HepG2 (cell line): ENCODE measurements around the gene PRKAR1A. TPM values are rescaled to one million over a fixed set of nuclear protein-coding genes. Genes with fewer than 3 reads are reported as not detected.

Experiments used
- FOXA1 ChIP-seq, 2 experiments: fragments of 450-650 bp in 1 of 2; sonication (generic) in 1 of 2; formaldehyde crosslinking in 1 of 2; IDR thresholded peaks; 2 replicates each; pipeline versions ENCODE4 v1.4.0 to v1.6.1; 2016 to 2020; ENCODE audit warnings: missing genetic modification reagents in 1 of 2
- FOXO1 ChIP-seq: sonication (generic); formaldehyde crosslinking; IDR thresholded peaks from 2 replicates; pipeline ENCODE4 v1.4.0; 2020; ENCODE audit warnings: missing genetic modification reagents
- GABPA ChIP-seq, 2 experiments: IDR thresholded peaks; 2 replicates each; pipeline ENCODE4 v1.6.1; 2011 to 2016; ENCODE audit warnings: low read depth in 2 of 2, low read length in 1 of 2, missing biosample characterization in 1 of 2, missing genetic modification characterization in 1 of 2
- HDAC1 ChIP-seq: sonication (generic); formaldehyde crosslinking; IDR thresholded peaks from 2 replicates; pipeline ENCODE4 v1.5.1; 2020; ENCODE audit warnings: mild to moderate bottlenecking, missing genetic modification reagents
- HNF4G ChIP-seq, 2 experiments: sonication (generic) in 1 of 2; formaldehyde crosslinking in 1 of 2; IDR thresholded peaks; 2 replicates each; pipeline versions ENCODE4 v1.4.0 to v1.6.1; 2011 to 2020; ENCODE audit warnings: borderline replicate concordance in 2 of 2, low read depth in 2 of 2, mild to moderate bottlenecking in 2 of 2, low read length in 1 of 2, missing genetic modification reagents in 1 of 2, moderate library complexity in 1 of 2
- SIN3B ChIP-seq: fragments of 150-350 bp; IDR thresholded peaks from 2 replicates; pipeline ENCODE4 v1.6.1; 2014; ENCODE audit warnings: low read length
- SMYD3 ChIP-seq: sonication (generic); formaldehyde crosslinking; IDR thresholded peaks from 2 replicates; pipeline ENCODE4 v1.8.1; 2023; ENCODE audit warnings: mild to moderate bottlenecking, missing genetic modification reagents
- SP140L ChIP-seq: sonication (generic); formaldehyde crosslinking; IDR thresholded peaks from 2 replicates; pipeline ENCODE4 v1.4.0; 2020; ENCODE audit warnings: missing genetic modification reagents, borderline replicate concordance
- ZKSCAN5 ChIP-seq: sonication (generic); formaldehyde crosslinking; IDR thresholded peaks from 2 replicates; pipeline ENCODE4 v1.5.1; 2020; ENCODE audit warnings: mild to moderate bottlenecking, missing genetic modification reagents
- ZNF556 ChIP-seq: sonication (generic); formaldehyde crosslinking; IDR thresholded peaks from 2 replicates; pipeline ENCODE4 v1.4.0; 2020; ENCODE audit warnings: mild to moderate bottlenecking, missing genetic modification reagents, borderline replicate concordance
- ZNF607 ChIP-seq: sonication (generic); formaldehyde crosslinking; IDR thresholded peaks from 2 replicates; pipeline ENCODE4 v1.5.1; 2020; ENCODE audit warnings: missing genetic modification reagents, mild to moderate bottlenecking, borderline replicate concordance
- polyA plus RNA-seq, 8 experiments: library from polyadenylated mRNA; depleted of rRNA in 3 of 8; stranded (reverse) in 7 of 8; unstranded in 1 of 8; fragments of >200 nt; fragmentation: Illumina TruSeq in 4 of 8; extraction: Trizol in 4 of 8; gene quantifications; 2 replicates each; pipeline versions ENCODE4 v1.2.1 to v1.2.3, GENCODE V29; 2011 to 2016; ENCODE audit warnings: low read depth in 4 of 8, missing spikeins in 1 of 8, mixed read lengths in 1 of 8; ENCODE audit not compliant: insufficient read depth in 1 of 8
- total RNA-seq, 5 experiments: library from RNA; depleted of rRNA; stranded (reverse); fragments of >200 nt; fragmentation: Illumina TruSeq; extraction: Trizol; gene quantifications; 2 replicates each; pipeline ENCODE4 v1.2.3, GENCODE V29; 2016; ENCODE audit warnings: low read depth in 1 of 5
- TF ChIP-seq, protein P1 (sequence below): sonication (generic); formaldehyde crosslinking; IDR thresholded peaks from 2 replicates; pipeline ENCODE4 v1.4.0; 2020; ENCODE audit warnings: missing genetic modification reagents
- TF ChIP-seq, protein P2 (sequence below): IDR thresholded peaks from 2 replicates; pipeline ENCODE4 v1.6.1; 2012; ENCODE audit warnings: low read length, improper control_type of control experiment
- TF ChIP-seq, protein P3 (sequence below): sonication (generic); formaldehyde crosslinking; IDR thresholded peaks from 2 replicates; pipeline ENCODE4 v1.9.0; 2022; ENCODE audit warnings: missing genetic modification reagents, mild to moderate bottlenecking, borderline replicate concordance
- TF ChIP-seq, protein P4 (sequence below): sonication (generic); IDR thresholded peaks from 2 replicates; pipeline ENCODE4 v1.6.1; 2016; ENCODE audit warnings: low read depth, borderline replicate concordance
- TF ChIP-seq, protein P5 (sequence below): IDR thresholded peaks from 2 replicates; pipeline ENCODE4 v1.6.1; 2012; ENCODE audit warnings: low read depth, low read length, improper control_type of control experiment

The PRKAR1A gene
- total and polyA plus RNA-seq, 2 of the 13 experiments (the other 11 are each of a cell fraction or from before 2014, with no cell fraction given): 265 to 266 TPM

DNA sequence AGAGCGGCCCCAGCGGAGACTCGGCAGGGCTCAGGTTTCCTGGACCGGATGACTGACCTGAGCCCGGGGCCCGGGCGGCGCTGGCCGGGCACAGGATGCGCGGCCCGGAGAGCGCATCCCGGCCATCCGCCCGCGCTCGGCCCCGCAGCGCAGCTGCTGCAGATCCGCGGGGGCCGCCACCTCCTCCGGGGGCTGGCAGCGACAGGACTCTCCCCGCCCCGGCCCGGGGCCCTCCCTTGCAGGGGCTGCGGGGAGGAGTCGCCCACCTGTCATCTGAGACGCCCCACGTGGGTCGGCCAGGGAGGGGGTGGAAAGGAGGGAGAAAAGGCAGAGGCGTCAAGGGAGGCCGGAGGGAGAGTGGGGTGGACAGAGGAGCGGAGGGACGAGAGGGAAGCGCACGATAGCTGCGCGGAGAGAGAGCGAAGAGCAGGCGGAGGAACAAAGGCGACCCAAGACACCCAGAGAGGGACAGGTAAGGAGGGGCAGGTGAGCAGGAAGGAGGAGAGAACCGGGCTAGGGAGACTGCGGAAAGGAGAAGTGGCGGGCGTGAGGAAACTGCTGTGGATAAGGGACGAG lies 471 bp upstream of the PRKAR1A start (continued):
- TF ChIP-seq, protein P1, sequence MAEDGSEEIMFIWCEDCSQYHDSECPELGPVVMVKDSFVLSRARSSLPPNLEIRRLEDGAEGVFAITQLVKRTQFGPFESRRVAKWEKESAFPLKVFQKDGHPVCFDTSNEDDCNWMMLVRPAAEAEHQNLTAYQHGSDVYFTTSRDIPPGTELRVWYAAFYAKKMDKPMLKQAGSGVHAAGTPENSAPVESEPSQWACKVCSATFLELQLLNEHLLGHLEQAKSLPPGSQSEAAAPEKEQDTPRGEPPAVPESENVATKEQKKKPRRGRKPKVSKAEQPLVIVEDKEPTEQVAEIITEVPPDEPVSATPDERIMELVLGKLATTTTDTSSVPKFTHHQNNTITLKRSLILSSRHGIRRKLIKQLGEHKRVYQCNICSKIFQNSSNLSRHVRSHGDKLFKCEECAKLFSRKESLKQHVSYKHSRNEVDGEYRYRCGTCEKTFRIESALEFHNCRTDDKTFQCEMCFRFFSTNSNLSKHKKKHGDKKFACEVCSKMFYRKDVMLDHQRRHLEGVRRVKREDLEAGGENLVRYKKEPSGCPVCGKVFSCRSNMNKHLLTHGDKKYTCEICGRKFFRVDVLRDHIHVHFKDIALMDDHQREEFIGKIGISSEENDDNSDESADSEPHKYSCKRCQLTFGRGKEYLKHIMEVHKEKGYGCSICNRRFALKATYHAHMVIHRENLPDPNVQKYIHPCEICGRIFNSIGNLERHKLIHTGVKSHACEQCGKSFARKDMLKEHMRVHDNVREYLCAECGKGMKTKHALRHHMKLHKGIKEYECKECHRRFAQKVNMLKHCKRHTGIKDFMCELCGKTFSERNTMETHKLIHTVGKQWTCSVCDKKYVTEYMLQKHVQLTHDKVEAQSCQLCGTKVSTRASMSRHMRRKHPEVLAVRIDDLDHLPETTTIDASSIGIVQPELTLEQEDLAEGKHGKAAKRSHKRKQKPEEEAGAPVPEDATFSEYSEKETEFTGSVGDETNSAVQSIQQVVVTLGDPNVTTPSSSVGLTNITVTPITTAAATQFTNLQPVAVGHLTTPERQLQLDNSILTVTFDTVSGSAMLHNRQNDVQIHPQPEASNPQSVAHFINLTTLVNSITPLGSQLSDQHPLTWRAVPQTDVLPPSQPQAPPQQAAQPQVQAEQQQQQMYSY (CRISPR knock-in tag): peak; percentile 71; the same call in 1 of the 2 replicates
- TF ChIP-seq ZNF556 (CRISPR knock-in tag) (peak; percentile 94), ZNF607 (CRISPR knock-in tag) (peak; percentile 74; the same call in 1 of the 2 replicates), SMYD3 (CRISPR knock-in tag) (no peak), ZKSCAN5 (CRISPR knock-in tag) (no peak), HNF4G (IDR thresholded peaks at IDR 0.05; ENCODE audit: borderline replicate concordance, low read depth, low read length) (no peak), HNF4G (CRISPR knock-in tag; IDR thresholded peaks at IDR 0.05; ENCODE audit: borderline replicate concordance, low read depth) (peak; percentile 88), HDAC1 (CRISPR knock-in tag) (peak; percentile 95), SP140L (CRISPR knock-in tag) (no peak), FOXA1 (IDR thresholded peaks at IDR 0.05) (no peak), FOXA1 (CRISPR knock-in tag; IDR thresholded peaks at IDR 0.05) (0 out of 2 replicates have a peak, but pooled peaks have one; percentile 0), SIN3B (0 out of 2 replicates have a peak, but pooled peaks have one; percentile 23), FOXO1 (CRISPR knock-in tag) (no peak), GABPA (IDR thresholded peaks at IDR 0.05; ENCODE audit: low read depth, low read length) (no peak; the same call in 1 of the 2 replicates), GABPA (CRISPR knock-in tag; IDR thresholded peaks at IDR 0.05; ENCODE audit: low read depth) (no peak)
- TF ChIP-seq, protein P2, sequence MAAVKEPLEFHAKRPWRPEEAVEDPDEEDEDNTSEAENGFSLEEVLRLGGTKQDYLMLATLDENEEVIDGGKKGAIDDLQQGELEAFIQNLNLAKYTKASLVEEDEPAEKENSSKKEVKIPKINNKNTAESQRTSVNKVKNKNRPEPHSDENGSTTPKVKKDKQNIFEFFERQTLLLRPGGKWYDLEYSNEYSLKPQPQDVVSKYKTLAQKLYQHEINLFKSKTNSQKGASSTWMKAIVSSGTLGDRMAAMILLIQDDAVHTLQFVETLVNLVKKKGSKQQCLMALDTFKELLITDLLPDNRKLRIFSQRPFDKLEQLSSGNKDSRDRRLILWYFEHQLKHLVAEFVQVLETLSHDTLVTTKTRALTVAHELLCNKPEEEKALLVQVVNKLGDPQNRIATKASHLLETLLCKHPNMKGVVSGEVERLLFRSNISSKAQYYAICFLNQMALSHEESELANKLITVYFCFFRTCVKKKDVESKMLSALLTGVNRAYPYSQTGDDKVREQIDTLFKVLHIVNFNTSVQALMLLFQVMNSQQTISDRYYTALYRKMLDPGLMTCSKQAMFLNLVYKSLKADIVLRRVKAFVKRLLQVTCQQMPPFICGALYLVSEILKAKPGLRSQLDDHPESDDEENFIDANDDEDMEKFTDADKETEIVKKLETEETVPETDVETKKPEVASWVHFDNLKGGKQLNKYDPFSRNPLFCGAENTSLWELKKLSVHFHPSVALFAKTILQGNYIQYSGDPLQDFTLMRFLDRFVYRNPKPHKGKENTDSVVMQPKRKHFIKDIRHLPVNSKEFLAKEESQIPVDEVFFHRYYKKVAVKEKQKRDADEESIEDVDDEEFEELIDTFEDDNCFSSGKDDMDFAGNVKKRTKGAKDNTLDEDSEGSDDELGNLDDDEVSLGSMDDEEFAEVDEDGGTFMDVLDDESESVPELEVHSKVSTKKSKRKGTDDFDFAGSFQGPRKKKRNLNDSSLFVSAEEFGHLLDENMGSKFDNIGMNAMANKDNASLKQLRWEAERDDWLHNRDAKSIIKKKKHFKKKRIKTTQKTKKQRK: no peak
- TF ChIP-seq, protein P3, sequence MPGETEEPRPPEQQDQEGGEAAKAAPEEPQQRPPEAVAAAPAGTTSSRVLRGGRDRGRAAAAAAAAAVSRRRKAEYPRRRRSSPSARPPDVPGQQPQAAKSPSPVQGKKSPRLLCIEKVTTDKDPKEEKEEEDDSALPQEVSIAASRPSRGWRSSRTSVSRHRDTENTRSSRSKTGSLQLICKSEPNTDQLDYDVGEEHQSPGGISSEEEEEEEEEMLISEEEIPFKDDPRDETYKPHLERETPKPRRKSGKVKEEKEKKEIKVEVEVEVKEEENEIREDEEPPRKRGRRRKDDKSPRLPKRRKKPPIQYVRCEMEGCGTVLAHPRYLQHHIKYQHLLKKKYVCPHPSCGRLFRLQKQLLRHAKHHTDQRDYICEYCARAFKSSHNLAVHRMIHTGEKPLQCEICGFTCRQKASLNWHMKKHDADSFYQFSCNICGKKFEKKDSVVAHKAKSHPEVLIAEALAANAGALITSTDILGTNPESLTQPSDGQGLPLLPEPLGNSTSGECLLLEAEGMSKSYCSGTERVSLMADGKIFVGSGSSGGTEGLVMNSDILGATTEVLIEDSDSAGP (CRISPR knock-in tag): no peak
- TF ChIP-seq, protein P4, sequence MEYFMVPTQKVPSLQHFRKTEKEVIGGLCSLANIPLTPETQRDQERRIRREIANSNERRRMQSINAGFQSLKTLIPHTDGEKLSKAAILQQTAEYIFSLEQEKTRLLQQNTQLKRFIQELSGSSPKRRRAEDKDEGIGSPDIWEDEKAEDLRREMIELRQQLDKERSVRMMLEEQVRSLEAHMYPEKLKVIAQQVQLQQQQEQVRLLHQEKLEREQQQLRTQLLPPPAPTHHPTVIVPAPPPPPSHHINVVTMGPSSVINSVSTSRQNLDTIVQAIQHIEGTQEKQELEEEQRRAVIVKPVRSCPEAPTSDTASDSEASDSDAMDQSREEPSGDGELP: peak; percentile 74; the same call in 1 of the 2 replicates
- TF ChIP-seq, protein P5, sequence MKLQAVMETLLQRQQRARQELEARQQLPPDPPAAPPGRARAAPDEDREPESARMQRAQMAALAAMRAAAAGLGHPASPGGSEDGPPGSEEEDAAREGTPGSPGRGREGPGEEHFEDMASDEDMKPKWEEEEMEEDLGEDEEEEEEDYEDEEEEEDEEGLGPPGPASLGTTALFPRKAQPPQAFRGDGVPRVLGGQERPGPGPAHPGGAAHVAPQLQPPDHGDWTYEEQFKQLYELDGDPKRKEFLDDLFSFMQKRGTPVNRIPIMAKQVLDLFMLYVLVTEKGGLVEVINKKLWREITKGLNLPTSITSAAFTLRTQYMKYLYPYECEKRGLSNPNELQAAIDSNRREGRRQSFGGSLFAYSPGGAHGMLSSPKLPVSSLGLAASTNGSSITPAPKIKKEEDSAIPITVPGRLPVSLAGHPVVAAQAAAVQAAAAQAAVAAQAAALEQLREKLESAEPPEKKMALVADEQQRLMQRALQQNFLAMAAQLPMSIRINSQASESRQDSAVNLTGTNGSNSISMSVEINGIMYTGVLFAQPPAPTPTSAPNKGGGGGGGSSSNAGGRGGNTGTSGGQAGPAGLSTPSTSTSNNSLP: no peak
